Heart right ventricle (tissue), 16 donors: ENCODE results near the gene DENND5A. TPM values are rescaled to one million over a fixed set of nuclear protein-coding genes. Genes with fewer than 3 reads are reported as not detected.
"Not testable (repeated sequence)": the region's sequence is repeated elsewhere in the genome, so short reads cannot be mapped to it uniquely, and the experiment has no call there.

Source experiments
- ATAC-seq, 8 donors: fragments of 200-7000 bp; cut with Tn5 transposase; one replicate each; pipeline ENCODE4 v1.9.1; 2020; ENCODE audit warnings: mild to moderate bottlenecking in 8 of 8, moderate library complexity in 8 of 8, moderate number of reproducible peaks in 1 of 8
- DNase-seq, 2 donors: peaks; one replicate each; pipeline ENCODE4 v3.0.0-alpha.2; 2020
- H3K27ac ChIP-seq, 10 donors: fragments of 200-600 bp; sonication (generic) in 2 of 10; one replicate each; pipeline versions ENCODE4 v1.5.0 to v1.8.0; 2020 to 2022; ENCODE audit warnings: mild to moderate bottlenecking in 3 of 10
- H3K27me3 ChIP-seq, 7 donors: fragments of 200-600 bp; one replicate each; pipeline ENCODE4 v1.8.0; 2021 to 2022; ENCODE audit warnings: mild to moderate bottlenecking in 2 of 7
- H3K36me3 ChIP-seq, 9 donors: fragments of 200-600 bp; sonication (generic) in 1 of 9; one replicate each; pipeline versions ENCODE4 v1.5.0 to v1.8.0; 2020 to 2022; ENCODE audit warnings: mild to moderate bottlenecking in 2 of 9
- H3K4me1 ChIP-seq, 9 donors: fragments of 200-600 bp; sonication (generic) in 1 of 9; one replicate each; pipeline versions ENCODE4 v1.5.0 to v1.8.0; 2020 to 2022; ENCODE audit warnings: mild to moderate bottlenecking in 4 of 9
- H3K4me3 ChIP-seq, 10 donors: fragments of 200-600 bp; sonication (generic) in 2 of 10; one replicate each; pipeline versions ENCODE4 v1.5.0 to v1.8.0; 2020 to 2022; ENCODE audit warnings: mild to moderate bottlenecking in 7 of 10, moderate library complexity in 2 of 10
- H3K9me3 ChIP-seq, 11 donors: fragments of 200-600 bp in 10 of 11; sonication (generic) in 2 of 11; one replicate each; pipeline versions ENCODE4 v1.5.0 to v1.8.0; 2013 to 2022; ENCODE audit warnings: mild to moderate bottlenecking in 2 of 11, control low read depth in 1 of 11, moderate library complexity in 1 of 11
- WGBS, 2 donors: extraction: QIAGEN DNeasy Blood & Tissue Kit; methylation state at CpG; one replicate each; pipeline ENCODE4 v1.1.7; 2013; ENCODE audit warnings: inconsistent platforms in 1 of 2; 5-methylcytosine and 5-hydroxymethylcytosine counted together
- intact Hi-C, 10 donors: fragments of 100-400 bp; cut with DNase I; formaldehyde crosslinking; loops; one replicate each; pipeline versions ENCODE4 v1.11.1 to v1.14.2; 2022
- polyA plus RNA-seq, 2 donors: library from polyadenylated mRNA; stranded (reverse); fragments of 200-250 nt; gene quantifications; one replicate each; pipeline ENCODE4 v1.2.3, GENCODE V29; 2013
- total RNA-seq, 10 donors: library from RNA; stranded (reverse); fragmentation: NEBNext Ultra II Directional in 3 of 10; extraction: Animal tissue kit (Norgen Biotek cat#: 25700) in 3 of 10; gene quantifications; one replicate each; pipeline versions ENCODE4 v1.2.1 to v1.2.4, GENCODE V29; 2021 to 2023
- TF ChIP-seq, protein P1 (sequence below), 9 donors: fragments of 200-600 bp; sonication (generic) in 2 of 9; IDR thresholded peaks; one replicate each; pipeline versions ENCODE4 v1.5.0 to v1.8.0; 2021 to 2022; ENCODE audit warnings: antibody characterized with exemption in 9 of 9, mild to moderate bottlenecking in 5 of 9, moderate library complexity in 1 of 9
- donor health status: Arrhythmogenic right ventricular cardiomyopathy.
- donor health status: ischemic (EF 13 %, LVEDD 7.1; RV severe dilation, severe dysfunction).
- donor health status: healthy with polysubstance abuse.
- donor health status: DM: no; HTN: yes; CAD: no.
- donor health status: DM: no; HTN: no; CAD: no.
- donor health status: ischemic (EF 25% LVEDD 6.9; RV normal size, moderate dysfunction).
- donor health status: ischemic (EF 25% LVEDD 5.7; RV mildly dilated, moderate dysfunction).
- donor health status: healthy.
- donor health status: DM: yes; HTN: yes; CAD: no.
- donor health status: Ischemic cardiomyopathy.
- donor health status: ischemic (EF 35%, LVEDD 5.7; RV mildly dilated, moderate dysfunction).
- donor health status: nonischemic (EF 11% LVEDD 7.7; RV severe dilation, severe dysfunction).
- donor health status: DM: yes; HTN: yes; CAD: no.
- donor health status: PGD.
- donor health status: ischemic (EF 29% LVEDD 5.4; RV normal size, mild dysfunction).
- donor health status: nonischemic (EF 23%, LVEDD 6.1; RV moderate dilation, normal function).

Gene DENND5A
- total and polyA plus RNA-seq, 12 donors, result 48.9 to 178 (median 114) TPM

DNA sequence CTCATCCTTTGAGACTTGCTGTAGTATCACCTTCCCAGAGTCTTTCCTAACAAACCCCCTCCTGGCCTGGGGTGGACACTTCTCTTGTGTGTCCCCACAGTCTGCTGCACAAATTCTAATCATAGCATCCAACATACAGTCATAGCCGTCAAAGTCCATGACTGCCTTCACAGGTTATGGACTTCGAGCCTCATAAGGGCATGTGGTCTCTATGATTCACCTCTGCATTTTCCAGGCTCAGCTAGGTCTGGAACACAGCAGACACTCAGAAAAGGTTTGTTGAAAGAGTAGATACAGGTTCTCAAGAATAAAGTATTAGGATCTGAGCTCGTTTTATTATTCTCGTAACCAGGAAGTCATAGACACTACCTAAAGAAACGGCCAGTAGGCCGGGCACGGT, 160.6 kb downstream of the DENND5A start:
- ATAC-seq, result no peak
- WGBS, 2 donors, result 94 to 95% methylated on average over 7 of the region's 7 CpGs
- Histone ChIP-seq H3K27ac (no peak overlapping the region), H3K9me3 (no peaks in the 10 kb centered on the region), H3K4me3 (no peak overlapping the region), H3K36me3 (no peaks in the 10 kb centered on the region), H3K27me3 (no peaks in the 10 kb centered on the region), H3K4me1 (no peaks in the 10 kb centered on the region)
- TF ChIP-seq, protein P1, sequence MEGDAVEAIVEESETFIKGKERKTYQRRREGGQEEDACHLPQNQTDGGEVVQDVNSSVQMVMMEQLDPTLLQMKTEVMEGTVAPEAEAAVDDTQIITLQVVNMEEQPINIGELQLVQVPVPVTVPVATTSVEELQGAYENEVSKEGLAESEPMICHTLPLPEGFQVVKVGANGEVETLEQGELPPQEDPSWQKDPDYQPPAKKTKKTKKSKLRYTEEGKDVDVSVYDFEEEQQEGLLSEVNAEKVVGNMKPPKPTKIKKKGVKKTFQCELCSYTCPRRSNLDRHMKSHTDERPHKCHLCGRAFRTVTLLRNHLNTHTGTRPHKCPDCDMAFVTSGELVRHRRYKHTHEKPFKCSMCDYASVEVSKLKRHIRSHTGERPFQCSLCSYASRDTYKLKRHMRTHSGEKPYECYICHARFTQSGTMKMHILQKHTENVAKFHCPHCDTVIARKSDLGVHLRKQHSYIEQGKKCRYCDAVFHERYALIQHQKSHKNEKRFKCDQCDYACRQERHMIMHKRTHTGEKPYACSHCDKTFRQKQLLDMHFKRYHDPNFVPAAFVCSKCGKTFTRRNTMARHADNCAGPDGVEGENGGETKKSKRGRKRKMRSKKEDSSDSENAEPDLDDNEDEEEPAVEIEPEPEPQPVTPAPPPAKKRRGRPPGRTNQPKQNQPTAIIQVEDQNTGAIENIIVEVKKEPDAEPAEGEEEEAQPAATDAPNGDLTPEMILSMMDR (IDR thresholded peaks at IDR 0.05), result no peak
- no peak for DNase-seq
- intact Hi-C loops, result no loop called here

DNA sequence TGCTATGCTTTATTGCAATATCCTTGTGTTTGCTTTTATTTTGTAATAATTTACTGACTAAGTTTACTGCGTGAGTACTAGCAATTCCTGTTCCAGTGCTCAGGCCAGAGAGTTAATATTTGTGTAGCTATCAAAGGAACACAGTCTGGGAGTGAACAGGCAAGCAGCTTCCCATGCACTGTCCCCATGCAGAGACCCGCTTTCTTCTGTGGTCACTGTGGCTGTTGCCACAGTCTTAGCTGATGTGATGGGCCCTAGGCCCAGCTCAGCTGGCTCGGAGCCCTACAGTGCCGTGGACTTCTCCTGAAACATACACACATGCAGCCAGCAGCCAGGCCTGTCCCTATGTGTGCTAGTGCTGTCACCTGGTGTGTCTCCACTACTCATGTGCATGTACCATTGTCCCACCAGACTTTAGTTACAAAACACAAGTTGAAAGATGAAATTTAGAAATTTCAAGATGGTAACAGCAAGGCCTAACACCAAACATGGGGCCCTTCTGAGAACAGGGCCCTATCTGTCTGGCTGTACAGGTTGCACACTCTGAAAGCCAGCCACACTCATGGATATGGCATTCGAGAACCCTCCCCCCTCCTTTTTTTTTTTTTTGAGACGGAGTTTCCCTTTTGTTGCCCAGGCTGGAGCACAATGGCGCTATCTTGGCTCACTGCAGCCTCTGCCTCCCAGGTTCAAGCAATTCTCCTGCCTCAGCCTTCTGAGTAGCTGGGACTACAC, 161.4 kb downstream of the DENND5A start:
- TF ChIP-seq, protein P1 (IDR thresholded peaks at IDR 0.05), result no peak
- Histone ChIP-seq H3K4me3 (no peak overlapping the region), H3K4me1 (no peaks in the 10 kb centered on the region), H3K36me3 (no peaks in the 10 kb centered on the region), H3K9me3 (no peaks in the 10 kb centered on the region), H3K27ac (no peak overlapping the region), H3K27me3 (no peaks in the 10 kb centered on the region)
- 96% methylated on average over 7 of the region's 7 CpGs for WGBS, 2 donors
- intact Hi-C loops, result no loop called here
- DNase-seq (no peak), ATAC-seq (no peak)

DNA sequence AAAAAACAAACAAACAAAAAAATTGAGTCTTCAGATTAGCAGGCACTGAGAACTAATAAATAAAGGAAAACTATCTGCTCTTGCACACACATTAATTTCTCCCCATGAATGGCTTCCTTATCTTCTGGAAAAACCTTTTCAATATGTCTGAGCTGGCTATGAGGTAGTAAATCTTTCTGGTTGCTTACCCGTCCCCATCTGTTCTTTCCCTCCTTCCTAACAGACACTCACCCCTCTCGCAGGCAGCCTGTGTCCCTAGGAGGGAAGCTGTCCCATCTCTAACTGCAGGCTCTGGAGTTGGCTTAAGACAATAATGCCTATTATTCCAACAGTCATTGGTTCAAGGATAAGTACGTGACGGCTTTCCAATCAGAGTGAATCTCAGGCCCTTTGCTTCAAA, 165.5 kb downstream of the DENND5A start:
- no peak for ATAC-seq
- intact Hi-C loops, result no loop called here
- H3K36me3 ChIP-seq, result no peaks in the 10 kb centered on the region
- H3K27me3 ChIP-seq, result peaks cover 0 to 1% (median 0%) of the 10 kb centered on the region in 7 donors
- H3K27ac ChIP-seq, result no peak overlapping the region
- TF ChIP-seq, protein P1 (IDR thresholded peaks at IDR 0.05), result no peak
- WGBS, 2 donors, result 90 to 94% methylated on average over 4 of the region's 4 CpGs
- no peaks in the 10 kb centered on the region for H3K9me3 ChIP-seq
- H3K4me1 ChIP-seq, result no peaks in the 10 kb centered on the region
- H3K4me3 ChIP-seq, result no peak overlapping the region
- DNase-seq, result no peak

DNA sequence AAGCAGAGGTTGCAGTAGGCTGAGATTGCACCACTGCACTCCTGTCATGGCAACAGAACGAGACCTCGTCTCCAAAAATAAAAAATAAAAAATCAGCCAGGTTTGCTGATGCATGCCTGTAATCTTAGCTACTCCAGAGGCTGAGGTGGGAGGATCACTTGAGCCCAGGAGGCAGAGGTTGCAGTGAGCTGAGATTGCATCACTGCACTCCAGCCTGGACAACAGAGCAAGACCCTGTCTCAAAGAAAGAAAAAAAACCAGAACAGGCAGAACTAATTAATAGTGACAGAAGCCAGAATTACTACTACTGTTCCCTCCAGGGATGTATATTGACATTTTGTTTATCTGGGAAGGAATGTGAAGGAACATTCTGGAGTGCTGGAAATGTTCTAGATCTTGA, 166.7 kb downstream of the DENND5A start:
- intact Hi-C loops, ATAC-seq, DNase-seq, H3K4me1 ChIP-seq, H3K4me3 ChIP-seq, H3K9me3 ChIP-seq, H3K36me3 ChIP-seq, H3K27ac ChIP-seq: not testable (repeated sequence)
- 93 to 96% methylated on average over 2 of the region's 2 CpGs for WGBS, 2 donors
- H3K27me3 ChIP-seq, result peaks cover 0 to 12% (median 4%) of the 10 kb centered on the region in 7 donors

DNA sequence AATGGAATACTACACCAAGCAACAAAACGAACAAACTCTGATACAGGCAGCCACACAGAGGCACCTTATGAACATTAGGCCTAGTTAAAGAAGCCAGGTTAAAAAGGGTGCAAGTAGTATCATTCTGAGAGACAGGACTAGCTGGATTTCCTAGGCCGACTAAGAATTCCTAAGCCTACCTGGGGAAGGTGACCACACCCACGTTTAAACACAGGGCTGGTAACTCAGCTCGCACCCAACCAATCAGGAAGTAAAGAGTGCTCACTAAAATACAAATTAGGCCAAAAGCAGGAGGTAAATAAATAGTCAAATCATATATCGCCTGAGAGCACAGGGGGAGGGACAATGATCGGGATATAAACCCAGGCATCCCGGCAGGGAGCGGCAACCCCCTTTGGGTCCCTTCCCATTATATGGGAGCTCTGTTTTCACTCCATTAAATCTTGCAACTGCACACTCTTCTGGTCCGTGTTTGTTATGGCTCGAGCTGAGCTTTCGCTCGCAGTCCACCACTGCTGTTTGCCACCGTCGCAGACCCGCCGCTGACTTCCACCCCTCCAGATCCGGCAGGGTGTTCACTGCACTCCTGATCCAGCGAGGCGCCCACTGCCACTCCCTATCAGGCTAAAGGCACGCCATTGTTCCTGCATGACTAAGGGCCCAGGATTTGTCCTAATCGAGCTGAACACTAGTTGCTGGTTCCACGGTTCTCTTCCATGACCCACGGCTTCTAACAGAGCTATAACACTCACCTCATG, 167.8 kb downstream of the DENND5A start:
- intact Hi-C loops, DNase-seq, H3K4me1 ChIP-seq, H3K4me3 ChIP-seq, H3K9me3 ChIP-seq, H3K36me3 ChIP-seq, ATAC-seq, H3K27ac ChIP-seq: not testable (repeated sequence)
- 93 to 94% methylated on average over 23 of the region's 23 CpGs for WGBS, 2 donors
- H3K27me3 ChIP-seq, result peaks cover 0 to 20% (median 8%) of the 10 kb centered on the region in 7 donors
